IPS-18c (cell line): ENCODE measurements around the gene MED9.

Experiments used
- H3K4me3 ChIP-seq: 2 replicates; pipeline ENCODE4 v1.7.0; 2013; ENCODE audit warnings: low read depth, mild to moderate bottlenecking, low read length, moderate library complexity; ENCODE audit not compliant: insufficient read depth
- H3K9me3 ChIP-seq: one replicate; pipeline ENCODE4 v1.6.1; 2013; ENCODE audit warnings: mild to moderate bottlenecking, low read length, moderate library complexity; ENCODE audit not compliant: control insufficient read depth, insufficient read depth

MED9 gene

GRCh38 chr17:17535957-17536356 lies 59.2 kb downstream of the MED9 start:
- Histone ChIP-seq H3K9me3 (no peaks in the 10 kb centered on the region), H3K4me3 (no peak overlapping the region)

- H3K4me3 ChIP-seq, result no peak overlapping the region
- no peaks in the 10 kb centered on the region for H3K9me3 ChIP-seq
Observed at GRCh38 chr17:17536702-17537101, 59.9 kb downstream of the MED9 start.

- Histone ChIP-seq H3K9me3 (no peaks in the 10 kb centered on the region), H3K4me3 (no peak overlapping the region)
Observed at GRCh38 chr17:17537311-17538099, 60.7 kb downstream of the MED9 start.

GRCh38 chr17:17538417-17539391 lies 61.9 kb downstream of the MED9 start:
- Histone ChIP-seq H3K9me3 (no peaks in the 10 kb centered on the region), H3K4me3 (no peak overlapping the region)

DNA sequence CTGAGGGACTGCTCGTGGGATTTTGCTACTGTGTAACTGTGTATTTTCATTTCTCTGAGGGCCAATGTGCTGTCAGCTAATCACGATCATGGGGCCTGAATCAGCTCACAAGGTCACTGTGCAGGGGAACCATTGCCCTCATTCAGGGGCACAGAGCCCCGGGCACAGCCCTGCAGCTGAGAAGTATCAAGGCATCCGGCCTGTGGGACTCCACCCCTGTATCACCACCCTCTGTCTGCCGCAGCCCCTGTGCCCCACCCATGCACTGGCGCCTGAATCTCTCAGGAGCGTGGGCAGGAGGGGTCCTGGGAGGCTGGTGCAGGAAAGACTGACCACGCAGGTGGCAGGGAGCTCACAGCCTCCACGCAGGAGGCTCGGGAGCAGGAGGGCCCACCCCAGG lies 62.8 kb downstream of the MED9 start:
- no peak overlapping the region for H3K4me3 ChIP-seq
- H3K9me3 ChIP-seq, result no peaks in the 10 kb centered on the region

GRCh38 chr17:17540278-17540906 lies 63.6 kb downstream of the MED9 start:
- Histone ChIP-seq H3K9me3 (no peaks in the 10 kb centered on the region), H3K4me3 (no peak overlapping the region)

GRCh38 chr17:17540935-17541639 lies 64.3 kb downstream of the MED9 start:
- Histone ChIP-seq H3K9me3 (no peaks in the 10 kb centered on the region), H3K4me3 (no peak overlapping the region)

GRCh38 chr17:17541640-17542001 lies 64.8 kb downstream of the MED9 start:
- no peaks in the 10 kb centered on the region for H3K9me3 ChIP-seq
- no peak overlapping the region for H3K4me3 ChIP-seq
